Measurements from ENCODE around the gene ANLN.
A peak's percentile ranks its signal among the peaks of the same experiment; 100 is the strongest.

ANLN gene

DNA sequence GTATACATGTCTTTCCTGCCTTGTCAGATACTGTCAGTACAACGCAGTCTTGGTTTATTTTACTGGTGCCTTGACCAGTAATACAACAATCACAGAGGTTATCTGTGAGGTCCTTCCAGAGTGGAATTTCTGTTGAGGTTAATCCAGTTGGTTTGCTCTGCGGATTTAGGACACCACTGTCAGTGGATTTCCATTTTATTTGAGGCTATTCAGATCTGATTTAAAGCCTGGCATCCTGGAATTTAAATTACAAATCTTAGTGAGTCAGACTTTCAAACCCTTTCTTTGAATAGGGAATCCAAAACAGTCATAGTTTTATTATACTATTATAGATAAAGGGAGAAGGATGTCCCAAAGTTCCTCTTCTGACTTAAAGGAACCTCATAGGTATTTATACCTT is 40.5 kb downstream of the ANLN start:
- no peak for ATAC-seq
- no peaks in the 10 kb centered on the region for H3K27me3 Mint-ChIP-seq
- H3K4me1 Mint-ChIP-seq = no peaks in the 10 kb centered on the region
- no peak overlapping the region for H3K4me3 Mint-ChIP-seq
- no peak overlapping the region for H3K27ac Mint-ChIP-seq
- DNase-seq = no peak
- H3K9me3 Mint-ChIP-seq = peaks cover 7% of the 10 kb centered on the region in 2 donors

GRCh38 chr7:36430881-36431280 is 41.2 kb downstream of the ANLN start:
- Mint-ChIP-seq H3K4me1 (no peaks in the 10 kb centered on the region), H3K27me3 (no peaks in the 10 kb centered on the region), H3K27ac (no peak overlapping the region), H3K4me3 (no peak overlapping the region), H3K9me3 (peaks cover 7% of the 10 kb centered on the region in 2 donors)
- no peak for DNase-seq
- ATAC-seq = no peak

- no peak for DNase-seq
- no peak overlapping the region for H3K27ac Mint-ChIP-seq
- no peak for ATAC-seq
- H3K4me1 Mint-ChIP-seq = no peaks in the 10 kb centered on the region
- no peaks in the 10 kb centered on the region for H3K27me3 Mint-ChIP-seq
- no peak overlapping the region for H3K4me3 Mint-ChIP-seq
- no peaks in the 10 kb centered on the region for H3K9me3 Mint-ChIP-seq
Observed at GRCh38 chr7:36438211-36438610, 48.5 kb downstream of the ANLN start.

GRCh38 chr7:36439624-36440023 is 50.0 kb downstream of the ANLN start:
- DNase-seq (no peak), ATAC-seq (no peak)
- no peak overlapping the region for H3K27ac Mint-ChIP-seq

GRCh38 chr7:36440880-36441279 is 51.2 kb downstream of the ANLN start:
- ATAC-seq = no peak
- H3K27ac Mint-ChIP-seq = no peak overlapping the region
- H3K9me3 Mint-ChIP-seq = no peaks in the 10 kb centered on the region
- DNase-seq = no peak
- no peaks in the 10 kb centered on the region for H3K27me3 Mint-ChIP-seq
- H3K4me3 Mint-ChIP-seq = no peak overlapping the region
- H3K4me1 Mint-ChIP-seq = no peaks in the 10 kb centered on the region

More at GRCh38 chr7:36439624-36440023, 50.0 kb downstream of the ANLN start:
- Mint-ChIP-seq H3K4me1 (no peaks in the 10 kb centered on the region), H3K27me3 (no peaks in the 10 kb centered on the region), H3K4me3 (no peak overlapping the region), H3K9me3 (no peaks in the 10 kb centered on the region)

DNA sequence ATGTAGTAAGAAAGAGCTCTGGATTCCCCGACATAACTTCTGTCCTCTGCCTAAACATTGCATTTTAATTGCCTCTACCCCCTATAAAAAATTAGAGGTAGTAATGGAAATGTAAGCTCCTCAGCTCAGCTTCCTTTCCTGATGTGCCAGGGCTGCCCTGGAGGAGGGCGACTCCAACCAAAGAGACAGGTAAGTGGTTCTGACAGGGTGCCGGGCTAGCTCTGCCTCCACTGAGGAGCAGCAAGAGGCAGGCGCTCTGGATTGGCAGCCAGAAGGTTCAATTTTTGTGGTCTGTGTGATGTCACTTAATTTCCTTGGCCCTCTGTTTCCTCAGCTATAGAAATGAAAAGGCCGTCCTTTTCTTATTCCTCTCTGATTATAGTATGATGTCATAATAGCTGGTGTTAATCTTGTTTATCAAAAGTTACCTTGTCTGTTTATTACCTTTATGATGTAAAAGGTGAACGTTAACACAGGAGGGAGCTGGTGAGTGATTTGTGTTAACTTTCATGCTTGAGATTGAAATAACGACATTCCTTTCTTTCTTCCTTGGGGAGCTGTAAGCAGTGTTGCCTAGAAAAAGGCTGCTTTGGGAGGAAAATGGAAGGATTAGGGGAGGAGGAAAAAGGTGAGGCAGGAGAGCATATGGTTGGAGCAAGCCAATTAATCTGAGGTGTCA is 51.8 kb downstream of the ANLN start:
- Mint-ChIP-seq H3K4me3 (no peak overlapping the region), H3K27me3 (no peaks in the 10 kb centered on the region), H3K4me1 (no peaks in the 10 kb centered on the region), H3K27ac (no peak overlapping the region), H3K9me3 (no peaks in the 10 kb centered on the region)
- ATAC-seq (no peak), DNase-seq (no peak)

DNA sequence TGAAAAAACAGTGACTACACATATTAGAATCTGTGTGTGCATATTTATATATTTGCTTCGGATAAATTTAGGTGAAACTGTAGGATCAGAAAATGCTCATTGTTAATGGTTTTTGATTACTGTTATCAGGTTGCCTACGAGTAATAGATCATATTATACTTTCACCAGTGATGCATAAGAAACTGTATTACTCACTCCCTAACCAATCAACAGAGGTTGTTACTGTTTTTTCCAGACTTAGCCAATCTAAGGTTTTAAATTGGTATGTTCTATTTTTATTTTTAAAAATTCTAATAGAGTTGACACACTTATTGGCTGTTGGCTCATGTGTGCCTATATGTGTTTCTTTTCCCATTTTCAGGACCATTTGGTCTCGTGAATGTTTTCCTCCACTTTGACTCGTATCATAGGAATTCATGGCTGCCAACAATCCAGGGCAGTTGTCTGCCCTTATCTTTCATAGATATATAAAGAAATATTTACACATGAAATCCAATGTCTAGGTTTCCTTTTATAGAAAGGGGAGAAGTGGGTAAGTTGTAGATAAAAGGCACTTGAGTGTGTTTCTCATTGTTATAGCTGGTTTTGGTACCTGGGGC is 59.2 kb downstream of the ANLN start:
- Mint-ChIP-seq H3K9me3 (no peaks in the 10 kb centered on the region), H3K27ac (no peak overlapping the region), H3K4me3 (no peak overlapping the region), H3K4me1 (no peaks in the 10 kb centered on the region), H3K27me3 (no peaks in the 10 kb centered on the region)
- no peak for DNase-seq
- ATAC-seq = no peak

- H3K27ac Mint-ChIP-seq = no peak overlapping the region
- DNase-seq (no peak), ATAC-seq (no peak)
- no peak overlapping the region for H3K4me3 Mint-ChIP-seq
- H3K27me3 Mint-ChIP-seq = no peaks in the 10 kb centered on the region
- no peaks in the 10 kb centered on the region for H3K4me1 Mint-ChIP-seq
- H3K9me3 Mint-ChIP-seq = no peaks in the 10 kb centered on the region
Observed at GRCh38 chr7:36449685-36450084, 60.0 kb downstream of the ANLN start.

DNA sequence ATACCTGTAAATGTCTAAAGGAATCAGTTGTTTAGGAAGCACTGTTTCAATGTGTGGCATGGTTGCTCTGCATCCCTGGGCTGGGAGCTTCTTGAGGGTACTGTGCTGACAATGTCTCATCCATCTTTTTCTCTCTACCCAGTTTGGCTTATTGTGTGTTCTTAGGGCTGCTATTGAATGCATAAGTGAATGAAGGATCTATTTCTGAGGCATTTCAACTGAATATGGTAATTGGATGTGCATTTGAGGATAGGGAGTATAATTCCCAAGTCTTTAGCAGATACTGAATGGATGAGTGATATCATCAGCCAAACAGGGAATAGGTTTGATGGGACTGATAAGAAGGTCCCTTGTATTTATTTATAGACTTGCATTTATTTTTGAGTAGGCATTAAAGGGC is 64.1 kb downstream of the ANLN start:
- ATAC-seq (no peak), DNase-seq (no peak)
- H3K4me1 Mint-ChIP-seq = no peaks in the 10 kb centered on the region
- H3K27me3 Mint-ChIP-seq = no peaks in the 10 kb centered on the region
- H3K9me3 Mint-ChIP-seq = no peaks in the 10 kb centered on the region
- no peak overlapping the region for H3K4me3 Mint-ChIP-seq
- H3K27ac Mint-ChIP-seq = no peak overlapping the region

DNA sequence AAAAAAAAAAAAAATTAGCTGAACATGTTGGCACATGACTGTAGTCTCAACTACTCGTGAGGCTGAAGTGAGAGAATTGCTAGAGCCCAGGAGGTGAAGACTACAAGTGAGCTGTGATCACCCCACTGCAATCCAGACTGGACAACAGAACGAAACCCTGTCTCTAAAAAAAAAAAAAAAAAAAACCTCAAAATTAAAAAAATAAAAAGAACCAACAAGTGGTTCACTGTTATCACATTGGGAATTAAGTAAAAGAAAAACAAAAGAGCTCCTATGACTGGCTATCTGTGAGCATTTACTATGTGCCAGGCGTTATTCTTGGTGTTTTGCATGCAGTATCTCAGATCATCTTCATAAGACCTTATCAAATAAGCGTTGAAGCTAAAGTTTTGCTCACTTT is 66.0 kb downstream of the ANLN start:
- Mint-ChIP-seq H3K4me1 (no peaks in the 10 kb centered on the region), H3K27ac (peak overlapping the region in 1 of 2 donors; percentile 34), H3K9me3 (no peaks in the 10 kb centered on the region), H3K4me3 (no peak overlapping the region), H3K27me3 (no peaks in the 10 kb centered on the region)
- ATAC-seq (no peak), DNase-seq (no peak)

GRCh38 chr7:36456138-36456537 is 66.5 kb downstream of the ANLN start:
- no peaks in the 10 kb centered on the region for H3K27me3 Mint-ChIP-seq
- H3K27ac Mint-ChIP-seq = peak overlapping the region in 1 of 2 donors; percentile 34
- no peak overlapping the region for H3K4me3 Mint-ChIP-seq
- no peaks in the 10 kb centered on the region for H3K4me1 Mint-ChIP-seq
- no peaks in the 10 kb centered on the region for H3K9me3 Mint-ChIP-seq
- ATAC-seq (no peak), DNase-seq (no peak)

GRCh38 chr7:36456548-36456947 is 66.9 kb downstream of the ANLN start:
- Mint-ChIP-seq H3K27ac (no peak overlapping the region), H3K4me1 (no peaks in the 10 kb centered on the region), H3K4me3 (no peak overlapping the region), H3K9me3 (no peaks in the 10 kb centered on the region), H3K27me3 (no peaks in the 10 kb centered on the region)
- no peak for DNase-seq
- ATAC-seq = no peak

- H3K9me3 Mint-ChIP-seq = no peaks in the 10 kb centered on the region
- H3K4me3 Mint-ChIP-seq = no peak overlapping the region
- no peaks in the 10 kb centered on the region for H3K4me1 Mint-ChIP-seq
- ATAC-seq (no peak), DNase-seq (no peak)
- no peaks in the 10 kb centered on the region for H3K27me3 Mint-ChIP-seq
- no peak overlapping the region for H3K27ac Mint-ChIP-seq
Observed at GRCh38 chr7:36459236-36459960, 69.7 kb downstream of the ANLN start.

- Mint-ChIP-seq H3K9me3 (no peaks in the 10 kb centered on the region), H3K4me3 (no peak overlapping the region), H3K4me1 (no peaks in the 10 kb centered on the region), H3K27me3 (no peaks in the 10 kb centered on the region), H3K27ac (no peak overlapping the region)
- DNase-seq (no peak), ATAC-seq (no peak)
Observed at GRCh38 chr7:36460811-36461429, 71.3 kb downstream of the ANLN start.

GRCh38 chr7:36462551-36463137 is 73.0 kb downstream of the ANLN start:
- Mint-ChIP-seq H3K27ac (no peak overlapping the region), H3K4me3 (no peak overlapping the region), H3K27me3 (no peaks in the 10 kb centered on the region), H3K9me3 (no peaks in the 10 kb centered on the region), H3K4me1 (no peaks in the 10 kb centered on the region)
- ATAC-seq = no peak
- no peak for DNase-seq

GRCh38 chr7:36464271-36464670 is 74.6 kb downstream of the ANLN start:
- Mint-ChIP-seq H3K9me3 (no peaks in the 10 kb centered on the region), H3K27ac (no peak overlapping the region), H3K4me3 (no peak overlapping the region), H3K27me3 (no peaks in the 10 kb centered on the region), H3K4me1 (no peaks in the 10 kb centered on the region)
- ATAC-seq = no peak
- no peak for DNase-seq

Measured in stimulated activated naive CD8-positive, alpha-beta T cell treated with anti-CD3 and anti-CD28 coated beads, Interleukin-15, amount 100 ng/mL, for 72 hours (primary cell).